ENCODE measurements around the gene JPH2.

The JPH2 gene

DNA sequence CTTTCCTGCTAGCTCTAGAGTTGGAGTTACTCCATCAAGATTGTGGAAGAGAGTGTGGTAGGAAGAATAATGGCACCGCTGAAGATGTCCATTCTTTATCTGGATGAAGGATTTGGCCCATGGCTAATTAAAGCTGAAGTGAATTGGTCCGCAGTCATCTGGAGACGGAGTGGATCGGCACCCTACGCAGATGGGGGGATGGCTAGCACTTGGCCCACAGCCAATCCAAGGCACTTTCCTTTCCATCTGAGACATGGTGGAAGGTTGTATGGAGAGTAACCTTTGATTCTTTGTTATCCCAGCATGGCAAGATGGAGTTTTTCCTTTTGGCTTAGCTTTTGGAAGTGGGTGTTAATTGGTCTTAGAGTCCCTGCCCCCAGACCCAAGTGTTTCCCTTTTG is 88.3 kb downstream of the JPH2 start:
- Histone ChIP-seq H3K4me2 (ENCODE audit: low read depth, low read length) (no peak overlapping the region), H3K4me1 (ENCODE audit: low read length) (no peaks in the 10 kb centered on the region), H3K4me3 (ENCODE audit: low read length) (no peak overlapping the region), H3K27ac (ENCODE audit: low read length) (no peak overlapping the region), H3K9me3 (replicated peaks; ENCODE audit: insufficient read depth, low read length) (no peaks in the 10 kb centered on the region), H3K79me2 (ENCODE audit: low read length) (no peaks in the 10 kb centered on the region), H3K27me3 (replicated peaks; ENCODE audit: insufficient read depth, low read length) (no peaks in the 10 kb centered on the region), H3K36me3 (replicated peaks; ENCODE audit: insufficient read depth, low read length) (no peaks in the 10 kb centered on the region), H3F3A (ENCODE audit: insufficient read depth, low read length) (no peaks in the 10 kb centered on the region), H3K9me2 (replicated peaks; ENCODE audit: insufficient read depth, low read length) (no peaks in the 10 kb centered on the region), H2AFZ (ENCODE audit: low read length) (no peak overlapping the region), H3K9ac (ENCODE audit: low read length) (no peak overlapping the region), H4K20me1 (ENCODE audit: insufficient read depth, low read length) (no peaks in the 10 kb centered on the region)
- DNase-seq, result no peak
- no peak for TF ChIP-seq EZH2phosphoT487 (IDR thresholded peaks at IDR 0.05; ENCODE audit: low read length)
- TF ChIP-seq, protein P1, sequence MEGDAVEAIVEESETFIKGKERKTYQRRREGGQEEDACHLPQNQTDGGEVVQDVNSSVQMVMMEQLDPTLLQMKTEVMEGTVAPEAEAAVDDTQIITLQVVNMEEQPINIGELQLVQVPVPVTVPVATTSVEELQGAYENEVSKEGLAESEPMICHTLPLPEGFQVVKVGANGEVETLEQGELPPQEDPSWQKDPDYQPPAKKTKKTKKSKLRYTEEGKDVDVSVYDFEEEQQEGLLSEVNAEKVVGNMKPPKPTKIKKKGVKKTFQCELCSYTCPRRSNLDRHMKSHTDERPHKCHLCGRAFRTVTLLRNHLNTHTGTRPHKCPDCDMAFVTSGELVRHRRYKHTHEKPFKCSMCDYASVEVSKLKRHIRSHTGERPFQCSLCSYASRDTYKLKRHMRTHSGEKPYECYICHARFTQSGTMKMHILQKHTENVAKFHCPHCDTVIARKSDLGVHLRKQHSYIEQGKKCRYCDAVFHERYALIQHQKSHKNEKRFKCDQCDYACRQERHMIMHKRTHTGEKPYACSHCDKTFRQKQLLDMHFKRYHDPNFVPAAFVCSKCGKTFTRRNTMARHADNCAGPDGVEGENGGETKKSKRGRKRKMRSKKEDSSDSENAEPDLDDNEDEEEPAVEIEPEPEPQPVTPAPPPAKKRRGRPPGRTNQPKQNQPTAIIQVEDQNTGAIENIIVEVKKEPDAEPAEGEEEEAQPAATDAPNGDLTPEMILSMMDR (IDR thresholded peaks at IDR 0.05; ENCODE audit: low read length), result no peak
- TF ChIP-seq EZH2 (optimal IDR thresholded peaks at IDR 0.05; ENCODE audit: low read depth, low read length), result no peak

DNA sequence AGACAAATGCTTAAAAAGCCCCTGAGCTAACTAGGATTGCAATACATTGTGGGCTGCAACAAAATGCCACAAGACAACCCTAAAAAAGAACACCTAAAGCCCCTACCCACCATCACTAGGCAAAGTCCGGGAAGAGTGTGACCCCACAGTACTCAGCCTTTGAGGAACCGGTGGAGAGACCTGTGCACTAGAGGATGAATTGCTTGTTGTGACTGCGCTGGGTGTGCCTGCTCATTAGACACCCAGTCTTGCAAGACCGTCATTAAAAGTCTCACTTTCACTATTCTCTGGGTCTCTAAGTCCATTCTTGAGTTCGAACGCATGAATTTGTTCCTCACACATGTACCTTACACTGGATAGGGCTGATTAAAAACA is 88.7 kb downstream of the JPH2 start:
- H3K27ac ChIP-seq (ENCODE audit: low read length), result no peak overlapping the region
- DNase-seq, result no peak
- TF ChIP-seq EZH2 (optimal IDR thresholded peaks at IDR 0.05; ENCODE audit: low read depth, low read length) (no peak), EZH2phosphoT487 (IDR thresholded peaks at IDR 0.05; ENCODE audit: low read length) (no peak)
- TF ChIP-seq, protein P1 (IDR thresholded peaks at IDR 0.05; ENCODE audit: low read length), result no peak
- no peaks in the 10 kb centered on the region for H3K9me2 ChIP-seq (replicated peaks; ENCODE audit: insufficient read depth, low read length)
- no peaks in the 10 kb centered on the region for H3F3A ChIP-seq (ENCODE audit: insufficient read depth, low read length)
- no peaks in the 10 kb centered on the region for H4K20me1 ChIP-seq (ENCODE audit: insufficient read depth, low read length)
- no peaks in the 10 kb centered on the region for H3K9me3 ChIP-seq (replicated peaks; ENCODE audit: insufficient read depth, low read length)
- H3K4me3 ChIP-seq (ENCODE audit: low read length), result no peak overlapping the region
- H3K4me1 ChIP-seq (ENCODE audit: low read length), result no peaks in the 10 kb centered on the region
- no peak overlapping the region for H3K9ac ChIP-seq (ENCODE audit: low read length)
- H3K79me2 ChIP-seq (ENCODE audit: low read length), result no peaks in the 10 kb centered on the region
- H3K4me2 ChIP-seq (ENCODE audit: low read depth, low read length), result no peak overlapping the region
- H2AFZ ChIP-seq (ENCODE audit: low read length), result no peak overlapping the region
- no peaks in the 10 kb centered on the region for H3K36me3 ChIP-seq (replicated peaks; ENCODE audit: insufficient read depth, low read length)
- no peaks in the 10 kb centered on the region for H3K27me3 ChIP-seq (replicated peaks; ENCODE audit: insufficient read depth, low read length)

- no peaks in the 10 kb centered on the region for H3K9me2 ChIP-seq (replicated peaks; ENCODE audit: insufficient read depth, low read length)
- H3K36me3 ChIP-seq (replicated peaks; ENCODE audit: insufficient read depth, low read length), result no peaks in the 10 kb centered on the region
- no peak overlapping the region for H3K4me3 ChIP-seq (ENCODE audit: low read length)
- peaks cover 4% of the 10 kb centered on the region; the same call in 1 of the 2 replicates for H3K4me1 ChIP-seq (ENCODE audit: low read length)
- no peak for DNase-seq
- H3K9ac ChIP-seq (ENCODE audit: low read length), result no peak overlapping the region
- H2AFZ ChIP-seq (ENCODE audit: low read length), result no peak overlapping the region
- H3K79me2 ChIP-seq (ENCODE audit: low read length), result no peaks in the 10 kb centered on the region
- H3K9me3 ChIP-seq (replicated peaks; ENCODE audit: insufficient read depth, low read length), result no peaks in the 10 kb centered on the region
- H4K20me1 ChIP-seq (ENCODE audit: insufficient read depth, low read length), result no peaks in the 10 kb centered on the region
- TF ChIP-seq EZH2 (optimal IDR thresholded peaks at IDR 0.05; ENCODE audit: low read depth, low read length) (no peak), EZH2phosphoT487 (IDR thresholded peaks at IDR 0.05; ENCODE audit: low read length) (no peak)
- TF ChIP-seq, protein P1 (IDR thresholded peaks at IDR 0.05; ENCODE audit: low read length), result no peak
- H3K27ac ChIP-seq (ENCODE audit: low read length), result no peak overlapping the region
- no peaks in the 10 kb centered on the region for H3K27me3 ChIP-seq (replicated peaks; ENCODE audit: insufficient read depth, low read length)
- no peaks in the 10 kb centered on the region for H3F3A ChIP-seq (ENCODE audit: insufficient read depth, low read length)
- H3K4me2 ChIP-seq (ENCODE audit: low read depth, low read length), result no peak overlapping the region
These were observed 89.3 kb downstream of the JPH2 start for GRCh38 chr20:44097521-44098255.
